Femur (tissue), 1 donor: Measurements from ENCODE around the gene CEBPB.
"Not testable (repeated sequence)": the region's sequence is repeated elsewhere in the genome, so short reads cannot be mapped to it uniquely, and the experiment has no call there.

Source experiments
- DNase-seq: peaks from one replicate; pipeline ENCODE4 v3.0.0-alpha.2; 2017

Gene CEBPB

GRCh38 chr20:50170549-50171220 lies 19.9 kb upstream of the CEBPB start:
- DNase-seq, result no peak

GRCh38 chr20:50172347-50173013 lies 18.1 kb upstream of the CEBPB start:
- DNase-seq, result peak; percentile 86

- DNase-seq, result no peak
Measured at GRCh38 chr20:50174456-50174855, 16.2 kb upstream of the CEBPB start.

- no peak for DNase-seq
Measured at GRCh38 chr20:50175938-50176933, 14.4 kb upstream of the CEBPB start.

GRCh38 chr20:50178672-50179071 lies 12.0 kb upstream of the CEBPB start:
- DNase-seq, result not testable (repeated sequence)

- DNase-seq, result no peak
Measured at GRCh38 chr20:50181344-50181743, 9.3 kb upstream of the CEBPB start.

- DNase-seq, result no peak
Measured at GRCh38 chr20:50182346-50182745, 8.3 kb upstream of the CEBPB start.

GRCh38 chr20:50185426-50185825 lies 5.2 kb upstream of the CEBPB start:
- DNase-seq, result no peak

GRCh38 chr20:50186151-50186885 lies 4.3 kb upstream of the CEBPB start:
- peak; percentile 93 for DNase-seq

GRCh38 chr20:50186987-50187402 lies 3.6 kb upstream of the CEBPB start:
- DNase-seq, result no peak

GRCh38 chr20:50187403-50188051 lies 3.1 kb upstream of the CEBPB start:
- DNase-seq, result peak; percentile 48

- DNase-seq, result no peak
Measured at GRCh38 chr20:50188287-50188688, 2.3 kb upstream of the CEBPB start.

- no peak for DNase-seq
Measured at GRCh38 chr20:50188879-50189680, 1.6 kb upstream of the CEBPB start.

GRCh38 chr20:50189681-50190250 lies 864 bp upstream of the CEBPB start:
- DNase-seq, result peak; percentile 63

GRCh38 chr20:50191065-50191543 lies 474 bp downstream of the CEBPB start:
- peak; percentile 76 for DNase-seq

GRCh38 chr20:50191544-50192363 lies 1.1 kb downstream of the CEBPB start:
- DNase-seq, result peak; percentile 74

GRCh38 chr20:50192364-50193198 lies 2.0 kb downstream of the CEBPB start:
- DNase-seq, result peak; percentile 90

GRCh38 chr20:50193199-50193835 lies 2.7 kb downstream of the CEBPB start:
- no peak for DNase-seq
